ENCODE measurements around the gene RFX3. TPM values are rescaled to one million over a fixed set of nuclear protein-coding genes. Genes with fewer than 3 reads are reported as not detected.
A peak's percentile ranks its signal among the peaks of the same experiment; 100 is the strongest.
"Not testable (repeated sequence)": the region's sequence is repeated elsewhere in the genome, so short reads cannot be mapped to it uniquely, and the experiment has no call there.

RFX3 gene
- total RNA-seq, 1 donor from 2014 or later = 71.4 TPM

GRCh38 chr9:3343671-3344070 is 182.1 kb downstream of the RFX3 start:
- DNase-seq = no peak

GRCh38 chr9:3342159-3342777 is 183.5 kb downstream of the RFX3 start:
- no peak for DNase-seq

- peak; percentile 29 for DNase-seq
Observed at GRCh38 chr9:3337515-3338225, 188.1 kb downstream of the RFX3 start.

GRCh38 chr9:3336951-3337350 is 188.8 kb downstream of the RFX3 start:
- no peak for DNase-seq

GRCh38 chr9:3332802-3333201 is 193.0 kb downstream of the RFX3 start:
- no peak for DNase-seq

- no peak for DNase-seq
Observed at GRCh38 chr9:3331801-3332200, 194.0 kb downstream of the RFX3 start.

GRCh38 chr9:3330792-3331420 is 194.9 kb downstream of the RFX3 start:
- DNase-seq = no peak

- no peak for DNase-seq
Observed at GRCh38 chr9:3329361-3329760, 196.4 kb downstream of the RFX3 start.

- DNase-seq = no peak
Observed at GRCh38 chr9:3323714-3324113, 202.1 kb downstream of the RFX3 start.

GRCh38 chr9:3321186-3321585 is 204.6 kb downstream of the RFX3 start:
- no peak for DNase-seq

GRCh38 chr9:3312595-3312994 is 213.2 kb downstream of the RFX3 start:
- not testable (repeated sequence) for DNase-seq

GRCh38 chr9:3308609-3309008 is 217.2 kb downstream of the RFX3 start:
- no peak for DNase-seq

GRCh38 chr9:3304388-3304787 is 221.4 kb downstream of the RFX3 start:
- DNase-seq = not testable (repeated sequence)

GRCh38 chr9:3299872-3300271 is 225.9 kb downstream of the RFX3 start:
- DNase-seq = no peak

- DNase-seq = no peak
Observed at GRCh38 chr9:3296536-3296935, 229.3 kb downstream of the RFX3 start.

GRCh38 chr9:3292311-3292710 is 233.5 kb downstream of the RFX3 start:
- DNase-seq = no peak

GRCh38 chr9:3290231-3290840 is 235.5 kb downstream of the RFX3 start:
- no peak for DNase-seq

- no peak for DNase-seq
Observed at GRCh38 chr9:3288686-3289085, 237.1 kb downstream of the RFX3 start.

GRCh38 chr9:3285365-3286161 is 240.2 kb downstream of the RFX3 start:
- DNase-seq = no peak

- no peak for DNase-seq
Observed at GRCh38 chr9:3282365-3282764, 243.4 kb downstream of the RFX3 start.

GRCh38 chr9:3281399-3281798 is 244.4 kb downstream of the RFX3 start:
- DNase-seq = no peak

- DNase-seq = no peak
Observed at GRCh38 chr9:3277200-3277599, 248.6 kb downstream of the RFX3 start.

All from occipital lobe (tissue), 2 donors.